Left colon (tissue), 2 donors: ENCODE measurements around the gene NXN. TPM values are rescaled to one million over a fixed set of nuclear protein-coding genes. Genes with fewer than 3 reads are reported as not detected.
A peak's percentile ranks its signal among the peaks of the same experiment; 100 is the strongest.
"Not testable (repeated sequence)": the region's sequence is repeated elsewhere in the genome, so short reads cannot be mapped to it uniquely, and the experiment has no call there.

Source experiments
- ATAC-seq: fragments of 200-7000 bp; cut with Tn5 transposase; one replicate; pipeline ENCODE4 v1.9.1; 2020; ENCODE audit warnings: mild to moderate bottlenecking, moderate library complexity
- DNase-seq, 2 donors: peaks; one replicate each; pipeline ENCODE4 v3.0.0-alpha.2; 2020
- intact Hi-C, 2 donors: fragments of 100-400 bp; cut with DNase I in 1 of 2; cut with micrococcal nuclease in 1 of 2; formaldehyde crosslinking; loops; one replicate each; pipeline versions ENCODE4 v1.11.2 to v1.14.0; 2022; cut with DNase I, micrococcal nuclease
- total RNA-seq, 2 donors: library from RNA; stranded (reverse); fragmentation: NEBNext Ultra II Directional; extraction: Animal tissue kit (Norgen Biotek cat#: 25700); gene quantifications; one replicate each; pipeline ENCODE4 v1.2.1, GENCODE V29; 2021
- donor health status: DM: no; HTN: no; CAD: no.
- donor health status: DM: yes; HTN: yes; CAD: no.

The NXN gene
- total RNA-seq, 2 donors from 2014 or later: 3.9 to 14.5 TPM

DNA sequence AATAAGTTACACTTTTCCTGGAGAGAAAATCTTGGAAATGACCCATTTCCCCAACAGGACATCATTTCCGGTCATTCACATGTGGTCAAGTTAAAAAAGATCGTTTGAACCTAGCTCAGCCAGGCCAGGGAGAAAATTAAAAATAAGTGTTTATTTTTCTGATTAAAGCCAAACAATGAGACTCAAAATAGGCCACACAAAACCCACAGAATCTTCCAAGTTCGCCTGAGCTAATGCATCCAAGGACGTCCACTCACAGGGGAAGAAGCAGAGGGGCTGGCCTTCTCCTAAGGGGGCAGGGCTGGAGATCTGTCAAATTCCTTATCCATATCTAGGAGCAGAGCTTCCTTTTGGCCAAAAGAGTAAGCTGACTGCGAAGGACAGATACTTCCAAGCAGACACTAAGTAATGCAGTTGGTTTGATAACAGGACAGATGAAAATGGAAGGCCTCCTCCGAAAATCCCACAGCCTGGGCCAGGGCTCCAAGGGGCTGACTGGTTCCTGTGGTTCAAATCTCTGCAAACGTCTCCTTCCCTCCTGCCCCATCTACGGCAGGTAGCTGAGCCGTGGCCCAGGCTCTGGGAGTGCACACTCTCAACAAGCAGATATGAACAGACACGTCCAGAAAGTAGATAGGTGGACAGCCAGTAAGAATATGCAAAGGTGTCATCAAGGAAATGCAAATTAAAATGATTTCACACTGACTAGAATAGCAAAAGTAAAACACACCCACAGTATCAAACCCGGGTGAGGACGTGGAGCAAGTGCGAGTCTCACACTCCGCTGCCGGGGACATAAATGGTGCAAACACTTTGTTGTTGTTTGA, 98.9 kb downstream of the NXN start:
- ATAC-seq (no peak), DNase-seq (no peak)
- intact Hi-C loops: no loop called here

DNA sequence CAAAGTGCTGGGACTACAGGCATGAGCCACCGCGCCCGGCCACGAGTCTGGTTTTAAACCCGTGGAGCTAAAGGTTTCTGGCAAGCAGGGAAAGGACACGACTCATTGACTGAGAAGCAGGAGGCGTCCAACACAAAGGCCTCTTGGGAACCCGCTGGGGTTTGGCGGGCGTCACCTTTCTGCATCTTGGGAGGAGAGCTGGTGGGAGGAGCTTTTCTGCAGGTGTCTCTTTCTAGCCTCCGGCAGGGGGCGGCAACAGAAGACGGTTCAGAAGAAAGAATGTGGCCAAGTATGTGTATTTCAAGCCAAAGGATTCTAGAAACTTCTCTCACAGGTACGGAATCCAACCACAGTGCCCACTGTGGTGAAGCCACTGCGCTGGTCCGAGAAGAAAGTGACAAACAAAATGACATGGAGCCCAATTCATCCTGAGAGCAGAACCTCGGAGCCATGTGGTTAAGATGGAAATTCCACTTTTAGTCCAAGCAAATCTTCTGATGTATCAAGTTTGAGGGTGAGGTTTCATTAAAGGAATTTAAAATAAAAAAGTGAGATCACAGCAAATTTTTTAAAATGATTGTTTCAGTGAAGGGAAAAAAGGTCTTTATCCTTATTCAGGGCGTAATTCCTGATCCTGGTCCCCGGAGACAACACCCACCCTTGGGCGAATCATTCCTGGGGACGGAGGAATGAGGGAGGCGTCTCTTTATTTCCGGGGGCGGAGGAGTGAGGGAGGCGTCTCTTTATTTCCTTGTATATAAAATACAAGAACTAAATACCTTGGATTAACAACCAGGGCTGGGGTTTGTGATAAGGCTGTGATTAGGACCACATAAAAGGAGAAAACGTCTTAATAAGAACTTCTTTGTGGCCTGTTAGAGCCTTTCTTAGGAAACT, 99.8 kb downstream of the NXN start:
- intact Hi-C loops: no loop called here
- DNase-seq (peak; percentile 55 to 74), ATAC-seq (peak; percentile 84)

- no peak for DNase-seq
- intact Hi-C loops: no loop called here
- no peak for ATAC-seq
These were observed 101.9 kb downstream of the NXN start for GRCh38 chr17:877630-878029.

- ATAC-seq (no peak), DNase-seq (no peak)
- intact Hi-C loops: no loop called here
These were observed 103.3 kb downstream of the NXN start for GRCh38 chr17:876272-876671.

DNA sequence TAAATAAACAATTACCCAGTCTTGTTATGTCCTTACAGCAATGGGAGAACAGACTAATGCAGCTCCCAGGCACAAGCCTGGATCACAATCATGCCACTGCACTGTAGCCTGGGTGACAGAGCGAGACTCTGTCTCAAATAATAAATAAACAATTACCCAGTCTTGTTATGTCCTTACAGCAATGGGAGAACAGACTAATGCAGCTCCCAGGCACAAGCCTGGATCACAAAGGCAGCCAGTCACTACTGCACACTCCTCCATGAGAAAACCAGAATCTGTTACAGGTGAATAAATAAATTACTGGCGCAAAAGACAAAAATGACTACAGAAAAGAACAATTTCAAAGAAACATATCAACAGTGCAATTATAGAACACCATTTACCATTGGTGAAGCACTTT, 105.0 kb downstream of the NXN start:
- ATAC-seq, intact Hi-C loops, DNase-seq: not testable (repeated sequence)

- intact Hi-C loops: no loop called here
- ATAC-seq (no peak), DNase-seq (no peak)
These were observed 106.7 kb downstream of the NXN start for GRCh38 chr17:872855-873254.

GRCh38 chr17:871751-872519, 107.6 kb downstream of the NXN start:
- peak in 1 of 2 donors; percentile 42 for DNase-seq
- ATAC-seq: no peak
- intact Hi-C loops: no loop called here

DNA sequence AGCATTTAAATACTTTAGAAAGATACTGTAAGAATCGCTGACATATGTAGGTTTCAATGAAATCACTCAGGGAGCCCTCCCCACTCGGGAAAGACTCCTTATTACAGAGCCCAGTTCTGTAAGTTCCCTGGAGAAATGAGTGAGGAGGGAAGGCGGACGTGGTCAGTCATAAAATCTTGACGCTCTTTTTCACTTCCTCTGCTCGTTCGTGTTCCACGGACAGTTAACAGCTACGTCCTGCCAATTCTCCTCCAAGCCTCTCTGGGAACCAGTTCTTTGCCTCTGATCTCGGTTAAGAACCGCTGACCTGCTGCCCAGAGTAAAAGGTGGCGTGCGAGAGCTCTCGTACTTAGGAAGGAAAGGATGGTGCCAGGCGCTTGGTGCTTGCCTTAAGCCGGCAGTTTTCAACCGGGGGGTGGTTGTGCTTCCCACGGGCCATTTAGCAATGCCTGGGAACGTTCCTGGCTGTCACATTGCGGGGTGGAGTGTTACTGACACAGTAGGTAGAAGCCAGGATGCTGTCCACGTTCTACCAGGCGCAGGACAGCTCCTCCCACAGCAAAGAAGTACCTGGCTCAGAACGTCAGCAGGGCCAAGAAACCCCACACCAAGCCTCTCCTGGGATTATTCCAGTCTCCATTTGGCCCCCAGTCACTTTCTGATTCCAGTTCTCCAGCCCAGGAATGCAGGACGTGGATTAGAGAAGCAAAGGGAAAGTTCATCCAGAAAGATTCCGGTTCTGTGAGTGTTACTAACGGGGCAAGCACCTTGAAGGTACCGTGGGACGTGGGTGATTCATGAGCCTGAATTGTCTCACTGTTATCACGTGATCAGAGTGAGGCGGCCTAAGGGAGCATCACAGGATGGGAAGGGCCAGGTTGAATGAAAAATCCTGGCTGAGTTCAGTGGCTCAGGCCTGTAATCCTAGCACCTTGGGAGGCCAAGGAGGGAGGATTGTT, 109.7 kb downstream of the NXN start:
- ATAC-seq (no peak), DNase-seq (peak in 1 of 2 donors; percentile 49)
- intact Hi-C loops: no loop called here

DNA sequence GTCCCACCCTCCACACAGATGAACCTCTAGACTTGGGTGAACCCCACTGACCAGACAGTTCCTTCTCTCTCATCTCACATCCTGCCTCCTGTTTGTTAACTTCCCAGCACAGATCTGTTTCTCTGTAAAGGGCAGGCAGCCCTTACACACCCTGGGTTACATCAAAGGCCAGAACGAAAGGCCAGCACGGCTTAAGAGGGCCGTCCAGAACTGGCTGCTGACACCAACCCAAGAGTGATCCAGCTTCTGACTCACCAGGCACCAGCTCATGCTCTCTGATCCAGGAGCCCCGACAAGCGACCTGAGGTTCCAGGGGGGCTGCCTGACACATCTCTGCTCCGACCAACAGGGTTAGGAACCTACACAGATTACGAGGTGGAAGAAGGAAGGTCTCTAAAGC, 110.5 kb downstream of the NXN start:
- peak; percentile 31 to 66 for DNase-seq
- ATAC-seq: peak; percentile 28
- intact Hi-C loops: no loop called here

GRCh38 chr17:867896-868489, 111.6 kb downstream of the NXN start:
- no peak for DNase-seq
- no peak for ATAC-seq
- intact Hi-C loops: no loop called here

DNA sequence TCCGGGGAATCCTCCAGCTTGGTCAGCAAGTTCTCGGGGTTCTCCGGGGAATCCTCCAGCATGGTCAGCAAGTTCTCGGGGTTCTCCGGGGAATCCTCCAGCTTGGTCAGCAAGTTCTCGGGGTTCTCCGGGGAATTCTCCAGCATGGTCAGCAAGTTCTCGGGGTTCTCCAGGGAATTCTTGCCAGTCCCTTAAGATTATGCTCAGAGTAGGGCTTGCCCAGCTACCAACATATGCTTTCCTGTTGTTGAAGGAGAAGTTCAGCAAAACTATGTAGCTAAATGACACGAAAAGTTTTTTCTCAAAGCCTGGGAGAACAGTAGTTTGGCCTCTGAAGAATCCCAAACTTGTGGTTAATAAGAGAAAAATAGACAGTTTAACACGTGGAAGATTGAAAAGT, 112.3 kb downstream of the NXN start:
- ATAC-seq, intact Hi-C loops, DNase-seq: not testable (repeated sequence)

DNA sequence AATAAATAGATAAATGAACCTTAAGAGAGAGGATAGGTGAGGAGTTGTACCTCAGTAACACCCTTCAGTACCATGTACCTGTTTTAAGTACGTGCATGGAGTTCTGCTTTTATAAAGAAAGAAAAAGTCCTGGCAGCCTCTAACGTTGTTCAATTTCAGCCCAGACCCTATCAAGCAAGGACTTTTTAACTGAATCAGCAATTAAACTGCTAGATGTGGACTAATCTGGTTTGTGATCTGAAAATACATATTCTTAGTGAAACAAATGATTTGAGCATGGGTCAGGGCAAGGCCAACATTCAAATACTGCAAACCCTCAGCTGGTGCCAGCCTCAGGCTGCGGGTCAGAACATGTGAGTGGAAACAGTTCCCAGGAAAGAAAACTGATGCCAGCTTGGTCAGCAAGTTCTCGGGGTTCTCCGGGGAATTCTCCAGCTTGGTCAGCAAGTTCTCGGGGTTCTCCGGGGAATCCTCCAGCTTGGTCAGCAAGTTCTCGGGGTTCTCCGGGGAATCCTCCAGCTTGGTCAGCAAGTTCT, 112.9 kb downstream of the NXN start:
- intact Hi-C loops: no loop called here
- ATAC-seq (no peak), DNase-seq (no peak)

DNA sequence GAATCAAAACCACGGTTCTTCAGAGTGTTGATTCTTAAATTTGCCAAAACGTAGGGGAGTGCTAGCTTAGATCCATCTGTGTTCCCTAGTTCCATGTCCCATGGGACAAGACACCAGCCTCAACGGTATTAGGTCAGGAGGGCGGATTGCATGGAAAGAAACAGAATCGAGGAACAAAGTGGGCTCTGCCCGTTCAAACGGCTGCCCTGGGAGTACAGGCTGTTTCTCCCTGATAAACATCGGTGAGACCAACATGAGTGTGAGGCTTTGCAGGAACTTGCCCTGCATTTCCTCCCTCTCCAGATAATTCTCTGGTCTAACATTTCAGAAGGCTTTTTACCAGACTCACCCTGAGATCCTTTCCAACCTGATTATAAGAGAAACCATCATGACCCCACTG, 115.3 kb downstream of the NXN start:
- DNase-seq (no peak), ATAC-seq (no peak)
- intact Hi-C loops: no loop called here

GRCh38 chr17:863880-864279, 115.7 kb downstream of the NXN start:
- ATAC-seq: no peak
- DNase-seq: no peak
- intact Hi-C loops: no loop called here

GRCh38 chr17:862582-862981, 117.0 kb downstream of the NXN start:
- ATAC-seq (no peak), DNase-seq (no peak)
- intact Hi-C loops: no loop called here

DNA sequence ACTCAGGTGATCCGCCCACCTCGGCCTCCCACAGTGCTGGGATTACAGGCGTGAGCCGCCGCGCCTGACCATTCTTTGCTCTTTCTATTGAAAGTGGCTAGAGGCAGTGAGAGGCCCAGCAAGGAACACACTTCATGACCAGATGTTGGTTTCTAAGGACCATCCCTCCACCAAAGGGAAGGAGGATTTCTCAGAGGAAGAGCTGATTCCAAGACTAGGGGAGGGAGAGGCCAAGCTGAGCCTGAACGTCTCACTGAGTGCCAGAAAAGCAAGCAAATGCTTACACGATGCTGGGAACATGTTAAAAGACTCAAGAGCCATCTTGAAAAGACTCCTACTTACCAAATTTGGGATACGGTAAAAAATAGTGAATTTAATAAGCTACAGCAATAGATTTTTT, 118.2 kb downstream of the NXN start:
- intact Hi-C loops: no loop called here
- ATAC-seq (no peak), DNase-seq (no peak)

- intact Hi-C loops: no loop called here
- DNase-seq (no peak), ATAC-seq (no peak)
These were observed 118.8 kb downstream of the NXN start for GRCh38 chr17:860805-861204.

DNA sequence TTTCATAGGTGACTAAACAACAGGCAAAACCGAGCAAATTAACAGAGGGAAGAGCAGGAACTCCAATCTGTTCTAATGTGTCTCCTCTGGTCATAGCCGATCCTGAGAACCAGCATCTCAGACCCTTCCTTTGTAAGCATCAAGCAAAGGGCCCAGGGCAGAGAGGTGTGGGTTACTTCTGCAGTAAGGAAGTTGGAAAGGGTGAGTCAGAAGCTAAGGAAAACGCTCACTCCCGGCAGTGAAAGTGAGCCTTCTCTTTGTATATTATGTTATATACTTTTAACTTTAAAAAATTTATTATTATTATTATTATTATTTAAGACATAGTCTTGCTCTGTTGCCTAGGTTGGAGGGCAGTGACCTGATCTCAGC, 119.8 kb downstream of the NXN start:
- intact Hi-C loops: no loop called here
- no peak for ATAC-seq
- DNase-seq: no peak
